IPS-15b (cell line): ENCODE results near the gene HLA-DOB.

Experiments
- H3K27me3 ChIP-seq: one replicate; pipeline ENCODE4 v1.6.1; 2013; ENCODE audit warnings: low read length; ENCODE audit not compliant: control insufficient read depth, insufficient read depth
- H3K36me3 ChIP-seq: one replicate; pipeline ENCODE4 v1.6.1; 2013; ENCODE audit warnings: low read length; ENCODE audit not compliant: control insufficient read depth, insufficient read depth
- H3K4me1 ChIP-seq: one replicate; pipeline ENCODE4 v1.6.1; 2013; ENCODE audit warnings: mild to moderate bottlenecking, low read length; ENCODE audit not compliant: control insufficient read depth, insufficient read depth
- H3K4me3 ChIP-seq: one replicate; pipeline ENCODE4 v1.5.1; 2013; ENCODE audit warnings: low read depth, low read length
- H3K9ac ChIP-seq: one replicate; pipeline ENCODE4 v1.6.1; 2013; ENCODE audit warnings: low read depth, mild to moderate bottlenecking, low read length
- H3K9me3 ChIP-seq: one replicate; pipeline ENCODE4 v1.6.1; 2013; ENCODE audit warnings: mild to moderate bottlenecking, low read length; ENCODE audit not compliant: control insufficient read depth, insufficient read depth

The HLA-DOB gene

DNA sequence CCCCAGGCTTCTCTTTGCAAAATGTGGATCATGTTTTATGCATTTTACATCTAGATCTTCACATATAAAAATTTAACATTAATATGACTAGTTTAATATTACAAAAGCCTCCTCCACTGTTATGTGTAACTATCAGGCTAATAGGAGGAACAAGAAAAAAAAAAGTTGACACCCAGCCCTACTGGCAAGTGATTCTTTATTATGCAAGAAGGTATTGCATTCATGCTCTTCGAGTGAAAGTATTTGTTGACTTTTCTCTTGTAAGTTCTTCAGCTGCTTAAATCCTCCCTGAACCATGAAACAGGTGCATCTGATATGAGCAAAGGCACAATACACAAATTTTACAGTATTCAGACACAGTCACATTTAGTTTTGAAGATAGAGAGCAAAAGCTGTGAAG lies 52.8 kb downstream of the HLA-DOB start:
- Histone ChIP-seq H3K9ac (no peak overlapping the region), H3K36me3 (no peaks in the 10 kb centered on the region), H3K9me3 (no peaks in the 10 kb centered on the region), H3K4me1 (no peaks in the 10 kb centered on the region), H3K27me3 (no peaks in the 10 kb centered on the region), H3K4me3 (no peak overlapping the region)

DNA sequence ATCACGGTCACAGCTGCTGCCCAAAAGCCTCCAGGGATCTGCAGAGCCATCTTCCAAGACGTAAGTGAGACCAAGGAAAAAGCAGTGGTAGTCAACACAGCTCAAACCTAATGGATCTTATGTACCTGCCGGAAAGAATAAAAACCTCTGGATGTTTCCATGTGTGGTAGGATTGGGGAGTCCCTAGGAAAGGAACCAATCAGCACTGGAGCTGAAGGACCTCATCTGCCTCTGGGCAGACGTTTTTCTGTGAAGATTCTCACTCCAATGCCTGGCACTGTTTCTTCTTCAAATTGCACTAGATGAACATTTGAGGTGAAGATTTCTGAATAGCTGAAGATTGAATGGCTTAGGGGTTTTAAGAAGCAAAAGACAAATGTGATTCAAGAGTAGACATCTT lies 53.4 kb downstream of the HLA-DOB start, which contains the start of gene HLA-DQB2:
HLA-DQB2 (minus strand) TSS at position 112 of the 400 bp plus-strand sequence; CDS start at position 50, 62 bp downstream.
- no peaks in the 10 kb centered on the region for H3K9me3 ChIP-seq
- H3K4me1 ChIP-seq: no peaks in the 10 kb centered on the region
- no peaks in the 10 kb centered on the region for H3K36me3 ChIP-seq
- no peak within 1 kb of the TSS for H3K4me3 ChIP-seq
- no peaks in the 10 kb centered on the region for H3K27me3 ChIP-seq
- H3K9ac ChIP-seq: no peak within 1 kb of the TSS
